ENCODE results near the gene SULT1C2. TPM values are rescaled to one million over a fixed set of nuclear protein-coding genes. Genes with fewer than 3 reads are reported as not detected.
"Not testable (repeated sequence)": the region's sequence is repeated elsewhere in the genome, so short reads cannot be mapped to it uniquely, and the experiment has no call there.

SULT1C2 gene
- total and polyA plus RNA-seq, 2 of the 8 experiments (the other 6 are each of a cell fraction or from before 2014, with no cell fraction given) = 2.2 to 2.8 TPM

- H2BK20ac ChIP-seq (ENCODE audit: low read length); H4K91ac ChIP-seq (replicated peaks; ENCODE audit: insufficient read length, low read length); FAIRE-seq; H2BK5ac ChIP-seq (ENCODE audit: low read depth, low read length); H3K9me3 ChIP-seq (ENCODE audit: insufficient read depth in 2 of 2, low read depth in 1 of 2, low read length in 1 of 2); H3K4ac ChIP-seq (replicated peaks; ENCODE audit: insufficient read length, low read depth, low read length); H2BK12ac ChIP-seq (ENCODE audit: low read depth, low read length); H3K36me3 ChIP-seq (ENCODE audit: control insufficient read depth in 2 of 4, insufficient read depth in 4 of 4, low read length in 3 of 4); H3K79me2 ChIP-seq (ENCODE audit: control insufficient read depth in 1 of 2, insufficient read depth in 2 of 2, low read length in 2 of 2); H3K14ac ChIP-seq (ENCODE audit: insufficient read length); H3K4me2 ChIP-seq (ENCODE audit: insufficient read depth in 1 of 2, low read depth in 2 of 2, low read length in 2 of 2); H2AFZ ChIP-seq (ENCODE audit: low read length); CTCF ChIA-PET (ENCODE audit: partially characterized antibody); H3K27me3 ChIP-seq (replicated peaks in 1 of 4; ENCODE audit: control insufficient read depth in 3 of 4, extremely low read depth in 1 of 4, insufficient read depth in 3 of 4, low read length in 3 of 4); H3K27ac ChIP-seq (ENCODE audit: low read depth, low read length); H3K9ac ChIP-seq (replicated peaks in 1 of 4; ENCODE audit: extremely low read depth in 1 of 4, low read depth in 3 of 4, low read length in 3 of 4); H2AK5ac ChIP-seq (ENCODE audit: low read depth, low read length); H2BK15ac ChIP-seq (ENCODE audit: low read length); DNase-seq (ENCODE audit: low read depth in 1 of 2, low spot score in 2 of 2); H3K79me1 ChIP-seq (ENCODE audit: low read depth, low read length); H3K4me3 ChIP-seq (ENCODE audit: extremely low read depth in 1 of 4, insufficient read depth in 2 of 4, low read depth in 3 of 4, low read length in 4 of 4); H3K23ac ChIP-seq (ENCODE audit: insufficient read length); H4K20me1 ChIP-seq (replicated peaks in 1 of 2; ENCODE audit: control insufficient read depth in 1 of 2, insufficient read depth in 2 of 2, low read length in 2 of 2); H4K8ac ChIP-seq (ENCODE audit: extremely low read depth, insufficient read depth, low read length); H3K56ac ChIP-seq (replicated peaks; ENCODE audit: insufficient read length, low read depth, low read length); H3K23me2 ChIP-seq (ENCODE audit: low read depth, low read length); H4K5ac ChIP-seq (ENCODE audit: insufficient read length, low read depth, low read length); H3K18ac ChIP-seq (ENCODE audit: extremely low read depth, low read length); H2BK120ac ChIP-seq (replicated peaks; ENCODE audit: low read depth, low read length): not testable (repeated sequence)
- 88% methylated on average over 7 of the region's 7 CpGs; no CpG with 5 or more reads in 1 of the 2 experiments for WGBS, 2 experiments (ENCODE audit: extremely low coverage in 1 of 2, insufficient coverage in 1 of 2, insufficient read length in 1 of 2, insufficient replicate concordance in 2 of 2, low coverage in 1 of 2, low lambda C conversion rate in 2 of 2, missing lambda C conversion rate in 1 of 2)
- POLR2A ChIA-PET (ENCODE audit: partially characterized antibody) = interaction anchor here (1.3 kb wide), 1 partner anchor 18 kb away, joined by 3 read pairs; no protein-coding TSS in a partner anchor
- peaks cover 0 to 11% (median 4%) of the 10 kb centered on the region in 4 experiments; a peak in 3 of 7 replicates for H3K4me1 ChIP-seq (replicated peaks in 1 of 4; ENCODE audit: control insufficient read depth in 3 of 4, insufficient read depth in 4 of 4, low read length in 3 of 4)
Observed at GRCh38 chr2:108284566-108284965, 4.1 kb upstream of the SULT1C2 start.

Measured in H1 (cell line).